Activated CD8-positive, alpha-beta memory T cell treated with anti-CD3 and anti-CD28 coated beads for 4 hours (primary cell): ENCODE data around the gene MX1.
A peak's percentile ranks its signal among the peaks of the same experiment; 100 is the strongest.
"Not testable (repeated sequence)": the region's sequence is repeated elsewhere in the genome, so short reads cannot be mapped to it uniquely, and the experiment has no call there.

Experiments used
- DNase-seq, 2 donors: peaks; one replicate each; pipeline ENCODE4 v3.0.0-alpha.2; 2020; ENCODE audit warnings: low read depth in 2 of 2

MX1 gene

DNA sequence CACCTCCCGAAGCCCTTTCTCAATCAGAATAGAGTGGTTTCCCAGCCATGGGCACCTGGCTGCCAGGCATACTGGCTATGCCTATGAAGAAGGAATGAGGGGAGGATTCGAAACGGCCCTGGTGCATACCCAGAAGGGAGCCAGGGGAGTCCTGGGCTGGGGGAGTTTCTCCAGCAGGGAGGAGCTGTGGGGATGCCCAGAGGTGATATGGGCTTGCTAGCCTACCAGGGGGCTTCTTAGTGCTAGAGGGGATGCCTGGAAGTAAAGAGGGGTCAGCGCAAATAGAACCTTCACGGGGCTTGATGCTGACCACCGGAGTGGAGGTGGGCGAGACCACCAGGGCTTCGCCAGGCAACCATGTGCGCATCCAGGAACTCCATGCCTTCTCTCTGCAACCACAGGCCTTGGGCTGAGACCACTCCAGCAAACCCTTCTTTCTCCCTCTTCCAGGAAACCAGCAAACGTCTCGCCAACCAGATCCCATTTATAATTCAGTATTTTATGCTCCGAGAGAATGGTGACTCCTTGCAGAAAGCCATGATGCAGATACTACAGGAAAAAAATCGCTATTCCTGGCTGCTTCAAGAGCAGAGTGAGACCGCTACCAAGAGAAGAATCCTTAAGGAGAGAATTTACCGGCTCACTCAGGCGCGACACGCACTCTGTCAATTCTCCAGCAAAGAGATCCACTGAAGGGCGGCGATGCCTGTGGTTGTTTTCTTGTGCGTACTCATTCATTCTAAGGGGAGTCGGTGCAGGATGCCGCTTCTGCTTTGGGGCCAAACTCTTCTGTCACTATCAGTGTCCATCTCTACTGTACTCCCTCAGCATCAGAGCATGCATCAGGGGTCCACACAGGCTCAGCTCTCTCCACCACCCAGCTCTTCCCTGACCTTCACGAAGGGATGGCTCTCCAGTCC, 18.2 kb upstream of the MX1 start:
- no peak for DNase-seq

DNA sequence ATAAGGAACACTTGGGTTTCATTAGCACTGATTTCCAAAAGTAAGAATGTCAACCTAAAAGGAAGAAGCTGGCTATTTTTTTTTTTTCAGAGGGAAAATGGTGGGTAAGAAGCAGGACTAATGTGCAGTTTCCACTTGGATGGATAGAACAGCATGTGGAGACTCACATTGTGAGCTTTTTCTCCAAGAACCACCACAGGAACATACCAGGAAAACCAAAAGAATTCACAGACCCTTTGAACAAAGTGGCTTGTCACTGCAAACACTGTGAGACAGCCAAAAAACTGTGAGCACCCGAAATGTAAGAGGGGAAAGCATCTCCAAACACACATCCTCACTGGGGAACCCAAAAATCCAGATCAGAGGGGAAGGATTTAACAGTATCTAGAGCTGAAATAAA, 15.7 kb upstream of the MX1 start:
- DNase-seq: no peak

DNA sequence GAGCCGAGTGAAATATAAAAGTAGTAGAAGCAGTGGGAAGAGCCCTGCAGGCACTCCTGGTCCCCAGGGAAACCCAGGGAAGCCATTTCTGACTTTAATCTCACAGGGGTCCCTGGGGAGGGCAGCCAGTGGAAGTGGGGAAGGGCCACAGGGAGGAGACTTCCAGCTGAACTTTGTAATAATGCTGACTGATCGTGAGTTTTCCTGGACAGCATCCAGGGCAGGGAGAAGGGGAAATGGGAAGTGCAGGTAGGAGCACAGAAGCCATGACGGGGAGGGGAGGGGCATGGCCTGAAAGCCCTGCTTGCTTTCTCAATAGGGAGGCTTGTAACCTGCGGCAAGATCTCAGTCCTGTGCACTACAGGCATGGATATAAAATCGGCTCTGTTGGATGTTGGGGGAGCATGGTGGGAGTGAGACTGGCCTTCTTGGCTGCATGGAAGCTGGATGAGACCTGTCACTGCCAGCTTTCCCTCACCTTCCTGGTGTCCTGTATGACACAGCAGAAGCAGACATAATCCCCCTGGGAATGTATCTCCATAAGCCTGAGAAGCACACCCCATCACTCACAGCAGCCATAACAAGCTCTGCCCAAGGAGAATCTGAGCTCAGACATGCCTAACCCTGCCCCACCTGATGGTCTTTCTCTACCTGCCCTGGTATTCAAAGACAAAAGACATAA, 15.1 kb upstream of the MX1 start:
- no peak for DNase-seq

DNA sequence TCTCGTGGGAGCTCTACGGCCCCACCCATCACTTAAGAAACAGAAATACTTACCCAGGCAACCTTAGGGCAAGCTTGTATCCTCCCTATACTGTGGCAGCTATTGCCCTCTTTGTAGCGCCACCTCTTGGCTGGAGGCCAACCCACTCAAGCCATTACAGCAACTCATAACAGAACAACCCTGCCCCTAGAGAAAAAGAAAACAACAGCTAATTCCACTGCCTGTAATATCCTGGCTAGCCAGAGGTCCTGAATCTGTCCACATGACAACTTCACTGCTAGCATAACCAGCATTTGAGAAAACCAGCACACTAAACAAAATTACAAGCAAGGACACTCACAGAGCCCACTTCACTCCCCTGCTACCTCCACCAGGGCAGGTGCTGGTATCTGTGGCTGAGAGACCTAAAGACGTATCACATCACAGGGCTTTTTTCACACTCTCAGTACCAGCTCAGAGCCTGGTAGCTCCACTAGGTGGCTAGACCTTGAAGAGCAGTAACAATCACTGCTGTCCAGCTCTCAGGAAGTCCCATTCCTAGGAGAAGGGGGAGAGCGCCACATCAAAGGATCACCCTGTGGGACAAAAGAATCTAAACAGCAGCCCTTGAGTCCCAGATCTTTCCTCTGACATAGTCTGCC, 14.5 kb upstream of the MX1 start:
- DNase-seq: no peak

DNA sequence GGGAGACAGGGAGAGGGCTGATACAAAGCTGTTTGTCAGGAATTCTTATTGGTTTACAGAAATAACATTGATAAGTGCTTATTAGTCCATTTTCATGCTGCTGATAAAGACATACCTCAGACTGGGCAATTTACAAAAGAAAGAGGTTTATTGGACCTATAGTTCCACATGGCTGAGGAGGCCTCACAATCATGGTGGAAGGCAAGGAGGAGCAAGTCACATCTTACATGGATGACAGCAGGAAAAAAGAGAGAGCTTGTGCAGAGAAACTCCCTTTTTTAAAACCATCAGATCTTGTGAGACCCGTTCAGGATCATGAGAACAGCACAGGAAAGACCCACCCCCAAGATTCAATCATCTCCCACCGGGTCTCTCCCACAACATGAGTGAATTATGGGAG, 8.5 kb upstream of the MX1 start:
- DNase-seq: not testable (repeated sequence)

GRCh38 chr21:41418393-41418792, 7.6 kb upstream of the MX1 start:
- no peak for DNase-seq

- no peak for DNase-seq
Observed at GRCh38 chr21:41418956-41419680, 6.9 kb upstream of the MX1 start.

- peak; percentile 41 to 54 for DNase-seq
Observed at GRCh38 chr21:41419921-41420862, 5.8 kb upstream of the MX1 start.

DNA sequence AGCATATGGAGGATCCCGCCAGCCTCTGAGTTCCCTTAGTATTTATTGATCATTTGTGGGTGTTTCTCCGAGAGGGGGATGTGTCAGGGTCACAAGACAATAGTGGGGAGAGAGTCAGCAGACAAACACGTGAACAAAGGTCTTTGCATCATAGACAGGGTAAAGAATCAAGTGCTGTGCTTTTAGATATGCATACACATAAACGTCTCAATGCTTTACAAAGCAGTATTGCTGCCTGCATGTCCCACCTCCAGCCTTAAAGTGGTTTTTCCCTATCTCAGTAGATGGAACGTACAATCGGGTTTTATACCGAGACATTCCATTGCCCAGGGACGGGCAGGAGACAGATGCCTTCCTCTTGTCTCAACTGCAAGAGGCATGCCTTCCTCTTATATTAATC, 5.0 kb upstream of the MX1 start:
- not testable (repeated sequence) for DNase-seq

DNA sequence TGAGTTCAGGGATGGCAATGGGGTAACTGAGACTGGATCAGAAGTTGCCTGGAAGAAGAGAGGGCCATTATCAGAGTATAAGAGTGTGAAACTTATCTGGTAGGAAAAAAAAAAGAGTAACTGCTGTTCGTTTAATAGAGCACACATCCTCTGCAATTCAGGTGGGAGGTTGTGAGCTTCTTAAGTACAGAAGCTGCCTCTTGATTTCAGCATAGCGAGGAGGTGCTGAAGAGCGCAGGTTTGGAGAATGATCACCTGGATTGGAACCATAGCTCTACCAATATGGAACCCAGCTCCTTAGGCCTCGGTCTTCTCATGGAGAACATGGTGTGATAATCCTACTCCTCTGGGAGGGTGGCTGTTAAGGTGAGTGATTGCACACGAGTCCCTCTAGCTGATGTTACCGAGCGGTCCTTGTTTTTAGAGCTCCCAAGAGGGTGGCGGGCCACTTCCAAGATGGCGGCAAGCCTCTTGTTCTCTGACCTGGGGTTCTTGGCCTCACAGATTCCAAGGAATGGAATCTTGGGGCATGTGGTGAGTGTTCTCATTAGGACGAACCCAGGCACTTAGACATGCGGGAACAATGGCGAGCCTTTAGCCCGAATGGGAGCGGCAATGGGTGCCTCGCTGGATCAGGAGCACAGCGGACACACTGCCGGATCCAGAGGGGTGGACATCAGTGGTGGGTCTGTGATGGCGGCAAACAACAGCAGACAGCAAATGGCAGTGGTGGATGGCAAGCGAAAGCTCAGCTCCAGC, 3.3 kb upstream of the MX1 start:
- DNase-seq: no peak

GRCh38 chr21:41423305-41423636, 2.8 kb upstream of the MX1 start:
- DNase-seq: not testable (repeated sequence)

- DNase-seq: no peak
Observed at GRCh38 chr21:41425588-41425953, 468 bp upstream of the MX1 start.

DNA sequence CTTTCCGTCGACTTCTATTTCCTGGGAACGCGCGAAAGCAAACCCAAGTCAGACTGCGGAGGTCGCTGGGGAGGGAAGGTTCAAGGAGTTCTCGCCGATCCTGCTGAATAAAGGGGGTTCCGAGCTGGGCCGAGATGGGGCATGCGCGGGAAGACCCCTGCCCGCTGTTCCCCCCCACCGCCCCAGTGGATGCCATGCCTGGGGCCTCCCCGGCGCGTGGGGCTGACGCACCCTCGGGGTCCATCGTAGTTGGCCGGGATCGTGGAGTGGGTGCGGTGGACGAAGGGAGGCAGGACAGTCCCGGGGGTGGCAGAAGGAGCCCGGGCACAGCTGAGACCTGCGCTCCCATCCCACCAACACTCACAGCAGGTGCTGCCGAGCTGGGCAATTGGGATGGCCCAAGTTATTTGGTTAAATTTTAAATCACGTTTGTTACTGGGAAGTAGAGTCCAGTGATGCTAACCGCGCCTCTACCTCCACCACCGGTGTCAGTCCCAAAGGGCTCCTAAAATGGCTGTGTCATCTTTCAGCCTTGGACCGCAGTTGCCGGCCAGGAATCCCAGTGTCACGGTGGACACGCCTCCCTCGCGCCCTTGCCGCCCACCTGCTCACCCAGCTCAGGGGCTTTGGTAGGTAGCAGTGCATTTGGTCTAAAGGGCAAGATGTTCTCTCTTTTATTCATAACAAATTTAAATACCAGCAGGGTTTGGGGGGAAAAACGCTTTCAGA, 801 bp downstream of the MX1 start:
- no peak for DNase-seq

DNA sequence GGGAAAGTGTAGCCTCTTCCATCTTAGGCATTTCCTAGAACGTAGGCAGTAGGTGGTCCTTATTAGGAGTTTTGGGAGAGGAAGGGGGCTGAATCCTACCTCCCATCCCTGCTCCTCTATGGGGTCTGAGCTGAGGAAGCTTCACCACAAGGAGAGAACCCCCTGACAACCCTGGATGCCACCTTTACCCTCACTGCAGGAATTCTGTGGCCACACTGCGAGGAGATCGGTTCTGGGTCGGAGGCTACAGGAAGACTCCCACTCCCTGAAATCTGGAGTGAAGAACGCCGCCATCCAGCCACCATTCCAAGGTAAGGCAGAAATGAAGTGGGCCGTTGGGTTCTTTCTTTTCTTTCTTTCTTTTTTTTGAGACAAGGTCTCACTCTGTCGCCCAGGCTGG, 1.5 kb downstream of the MX1 start:
- no peak for DNase-seq

- no peak for DNase-seq
Observed at GRCh38 chr21:41428311-41428710, 2.3 kb downstream of the MX1 start.

DNA sequence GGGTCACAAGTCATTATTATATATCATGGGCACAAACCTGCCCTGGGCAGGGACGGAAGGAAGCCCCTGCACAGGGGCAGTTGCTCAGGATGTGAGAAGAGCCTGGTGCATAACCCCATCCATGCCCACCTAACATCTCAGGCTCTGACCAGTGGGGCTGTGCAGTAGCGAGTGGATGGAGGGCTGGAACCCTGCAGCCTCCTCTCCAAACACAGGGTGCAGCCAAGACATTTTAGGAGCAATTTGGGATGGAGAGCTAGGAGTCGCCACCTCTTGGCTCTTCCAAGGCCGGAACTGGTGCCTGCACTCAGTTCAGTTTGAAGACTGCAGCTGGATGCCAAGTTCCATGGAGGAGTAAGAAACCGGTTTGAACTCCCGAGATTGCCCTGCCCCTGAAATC, 2.8 kb downstream of the MX1 start:
- DNase-seq: no peak

DNA sequence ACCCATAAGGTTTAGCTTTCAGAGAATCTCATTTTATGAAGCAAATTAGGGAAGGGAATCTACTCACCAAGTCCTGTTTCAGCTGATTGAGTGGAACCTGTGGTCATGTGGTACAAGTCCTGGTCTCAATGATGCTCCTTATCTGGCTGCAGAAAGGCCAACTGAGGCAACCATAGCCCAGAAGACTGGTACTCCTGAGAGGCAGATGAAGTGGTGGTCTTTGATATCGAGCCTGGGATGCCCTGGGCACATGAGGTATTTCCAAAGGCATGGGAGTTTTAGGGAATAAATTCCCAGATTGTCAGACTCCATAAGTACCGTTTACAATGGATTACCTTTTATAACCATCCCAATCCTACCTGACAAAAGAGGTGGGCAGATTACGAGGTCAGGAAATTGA, 3.3 kb downstream of the MX1 start:
- DNase-seq: no peak

DNA sequence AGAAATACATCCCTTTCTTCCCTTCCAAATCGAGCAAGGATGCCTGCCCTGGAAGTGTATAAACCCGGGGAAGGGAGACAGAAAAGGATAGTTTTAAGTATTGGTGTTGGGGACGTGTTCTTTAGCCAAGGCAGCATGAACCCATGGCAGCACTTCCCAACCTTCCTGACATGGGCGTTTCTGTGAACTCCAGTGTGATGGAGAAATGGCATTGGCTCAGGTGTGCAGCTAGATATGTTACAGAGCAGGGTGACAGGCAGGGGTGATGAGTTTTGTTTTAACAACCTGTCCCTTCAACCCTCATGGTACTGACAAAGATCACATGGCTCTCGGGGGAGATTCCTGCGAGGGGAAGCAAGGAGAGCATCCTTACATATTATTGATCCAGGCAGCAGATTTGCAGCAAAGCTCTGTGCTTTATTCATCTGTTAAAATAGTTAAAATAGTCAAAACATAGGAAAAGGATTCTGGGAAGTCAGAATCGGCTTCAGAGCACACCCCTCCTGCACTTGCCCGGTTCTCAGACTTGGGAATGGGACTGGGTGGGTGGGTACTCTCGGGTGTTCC, 4.0 kb downstream of the MX1 start:
- DNase-seq: no peak

DNA sequence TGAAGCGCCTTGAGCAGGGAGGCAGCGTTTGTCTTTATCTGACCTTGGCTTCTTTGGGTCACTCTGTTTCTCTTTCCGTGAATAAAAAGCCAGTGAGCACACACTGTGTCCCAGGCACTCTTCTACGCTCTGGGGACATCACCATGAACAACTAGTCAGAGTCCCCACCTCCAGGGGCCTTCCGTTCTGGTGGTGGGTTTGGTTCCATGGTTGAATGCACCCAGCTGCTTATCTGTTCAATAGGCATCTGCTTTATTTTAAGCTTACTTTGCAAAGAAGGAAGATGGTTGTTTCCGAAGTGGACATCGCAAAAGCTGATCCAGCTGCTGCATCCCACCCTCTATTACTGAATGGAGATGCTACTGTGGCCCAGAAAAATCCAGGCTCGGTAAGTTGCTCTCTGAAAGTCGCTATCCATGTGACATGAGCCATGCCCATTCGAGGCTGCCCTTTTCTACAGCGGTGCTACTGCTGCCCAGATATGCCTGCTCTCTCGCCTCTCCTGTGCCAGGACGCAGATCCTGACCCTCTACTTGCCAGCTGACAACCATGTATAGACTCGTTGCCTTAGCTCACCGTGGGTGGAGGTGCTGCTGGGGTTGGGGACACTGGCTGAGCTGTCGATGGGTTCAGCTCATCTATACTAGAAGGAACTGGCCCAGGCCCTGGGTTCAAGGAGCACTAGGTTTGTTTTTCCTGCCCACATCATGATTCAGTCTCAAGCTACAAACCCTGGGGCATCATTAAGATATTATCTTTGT, 5.9 kb downstream of the MX1 start:
- no peak for DNase-seq
